Measurements from ENCODE around the gene GDPD5.

DNA sequence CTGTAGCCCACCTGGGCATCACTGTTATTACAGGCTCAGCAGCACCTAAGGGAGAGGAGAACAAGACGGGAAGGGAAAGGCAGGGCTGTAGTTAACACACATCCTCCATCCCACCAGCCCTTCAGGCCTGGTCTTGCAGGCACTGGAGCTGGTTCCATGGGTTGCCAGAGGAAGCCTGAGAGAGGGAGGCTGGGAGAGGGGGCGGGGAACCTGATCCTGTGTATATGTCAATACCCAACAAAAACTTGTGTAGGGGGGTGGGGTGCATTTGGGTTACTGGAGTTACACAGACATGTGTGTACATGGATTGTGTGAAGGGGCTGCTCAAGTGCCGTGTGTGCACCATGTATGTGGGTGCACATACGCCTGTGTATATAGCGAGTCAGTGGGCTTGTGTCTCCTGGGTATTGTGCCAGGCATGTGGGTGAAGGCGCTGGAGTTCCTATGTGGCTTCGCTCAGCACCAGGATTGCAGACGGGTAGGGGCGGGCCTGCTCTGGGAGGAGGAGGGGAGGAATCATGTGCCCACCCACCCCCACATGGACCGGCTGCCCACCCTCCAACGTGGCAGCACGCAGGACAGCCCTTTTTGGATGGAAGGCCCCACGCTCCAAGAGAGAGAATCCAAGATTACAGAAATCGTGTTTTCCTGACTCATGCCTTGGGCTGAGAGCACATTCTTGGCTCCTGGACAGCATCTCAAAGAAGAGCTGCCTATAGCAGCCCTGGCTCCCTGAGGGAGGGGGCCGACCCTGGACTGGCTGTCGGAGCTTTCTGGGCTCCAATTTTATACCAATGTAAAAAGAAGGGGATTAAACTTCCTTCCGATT is 32.1 kb upstream of the GDPD5 start:
- TF ChIP-seq POLR2A (IDR thresholded peaks at IDR 0.05), result no peak
- TF ChIP-seq, protein P1, sequence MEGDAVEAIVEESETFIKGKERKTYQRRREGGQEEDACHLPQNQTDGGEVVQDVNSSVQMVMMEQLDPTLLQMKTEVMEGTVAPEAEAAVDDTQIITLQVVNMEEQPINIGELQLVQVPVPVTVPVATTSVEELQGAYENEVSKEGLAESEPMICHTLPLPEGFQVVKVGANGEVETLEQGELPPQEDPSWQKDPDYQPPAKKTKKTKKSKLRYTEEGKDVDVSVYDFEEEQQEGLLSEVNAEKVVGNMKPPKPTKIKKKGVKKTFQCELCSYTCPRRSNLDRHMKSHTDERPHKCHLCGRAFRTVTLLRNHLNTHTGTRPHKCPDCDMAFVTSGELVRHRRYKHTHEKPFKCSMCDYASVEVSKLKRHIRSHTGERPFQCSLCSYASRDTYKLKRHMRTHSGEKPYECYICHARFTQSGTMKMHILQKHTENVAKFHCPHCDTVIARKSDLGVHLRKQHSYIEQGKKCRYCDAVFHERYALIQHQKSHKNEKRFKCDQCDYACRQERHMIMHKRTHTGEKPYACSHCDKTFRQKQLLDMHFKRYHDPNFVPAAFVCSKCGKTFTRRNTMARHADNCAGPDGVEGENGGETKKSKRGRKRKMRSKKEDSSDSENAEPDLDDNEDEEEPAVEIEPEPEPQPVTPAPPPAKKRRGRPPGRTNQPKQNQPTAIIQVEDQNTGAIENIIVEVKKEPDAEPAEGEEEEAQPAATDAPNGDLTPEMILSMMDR (IDR thresholded peaks at IDR 0.05), result no peak

Measured in uterus (tissue), 2 donors.